ENCODE results near the gene PCGF3. TPM values are rescaled to one million over a fixed set of nuclear protein-coding genes. Genes with fewer than 3 reads are reported as not detected.
"Not testable (repeated sequence)": the region's sequence is repeated elsewhere in the genome, so short reads cannot be mapped to it uniquely, and the experiment has no call there.

PCGF3 gene
- total RNA-seq, 1 donor from 2014 or later: 31.0 TPM

- intact Hi-C loops (cut with micrococcal nuclease); H3K9me3 Mint-ChIP-seq; H3K4me1 Mint-ChIP-seq (ENCODE audit: low read depth); H3K27me3 Mint-ChIP-seq (ENCODE audit: insufficient read depth); H3K4me3 Mint-ChIP-seq; DNase-seq (ENCODE audit: low spot score); H3K27ac Mint-ChIP-seq: not testable (repeated sequence)
- peaks cover 26% of the 10 kb centered on the region for H3K36me3 Mint-ChIP-seq (ENCODE audit: low read depth)
Observed at GRCh38 chr4:730946-731904, 25.6 kb downstream of the PCGF3 start.

DNA sequence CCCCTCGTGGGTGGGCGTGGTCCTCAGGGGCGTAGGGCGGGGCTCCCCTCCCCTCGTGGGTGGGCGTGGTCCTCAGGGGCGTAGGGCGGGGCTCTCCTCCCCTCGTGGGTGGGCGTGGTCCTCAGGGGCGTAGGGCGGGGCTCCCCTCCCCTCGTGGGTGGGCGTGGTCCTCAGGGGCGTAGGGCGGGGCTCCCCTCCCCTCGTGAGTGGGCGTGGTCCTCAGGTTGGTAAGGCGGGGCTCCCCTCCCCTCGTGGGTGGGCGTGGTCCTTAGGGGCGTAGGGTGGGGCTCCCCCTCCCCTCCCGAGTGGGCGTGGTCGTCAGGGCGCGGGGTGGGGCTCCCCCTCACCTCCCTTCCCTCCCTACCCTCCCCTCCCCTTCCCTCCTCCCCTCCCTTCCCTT, 26.3 kb downstream of the PCGF3 start:
- H3K9me3 Mint-ChIP-seq; H3K4me3 Mint-ChIP-seq; H3K27ac Mint-ChIP-seq; intact Hi-C loops (cut with micrococcal nuclease); H3K27me3 Mint-ChIP-seq (ENCODE audit: insufficient read depth); DNase-seq (ENCODE audit: low spot score); H3K4me1 Mint-ChIP-seq (ENCODE audit: low read depth): not testable (repeated sequence)
- peaks cover 26% of the 10 kb centered on the region for H3K36me3 Mint-ChIP-seq (ENCODE audit: low read depth)

DNA sequence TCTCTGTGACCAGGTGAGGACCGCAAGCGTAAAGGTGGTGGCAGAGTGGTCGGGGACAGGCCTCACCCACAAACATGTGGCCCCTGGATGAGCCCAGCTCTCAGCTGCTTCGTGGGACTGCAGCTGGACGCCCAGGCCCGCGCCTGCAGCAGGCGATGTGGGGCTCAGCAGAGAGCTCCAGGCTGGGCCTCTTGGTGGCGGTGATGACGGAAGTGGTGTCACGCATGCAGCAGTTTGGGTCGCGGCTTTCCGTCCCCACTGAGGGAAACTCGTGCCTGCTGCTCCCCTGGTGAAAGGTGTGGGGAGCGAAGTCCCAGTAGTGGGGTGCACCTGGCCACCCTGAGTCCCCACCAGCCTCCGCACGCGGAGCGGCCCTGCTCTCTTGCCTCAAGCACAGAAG, 26.9 kb downstream of the PCGF3 start:
- H3K36me3 Mint-ChIP-seq (ENCODE audit: low read depth): peaks cover 25% of the 10 kb centered on the region
- no peaks in the 10 kb centered on the region for H3K9me3 Mint-ChIP-seq
- no peak overlapping the region for H3K4me3 Mint-ChIP-seq
- intact Hi-C loops (cut with micrococcal nuclease): no loop called here
- no peak for DNase-seq (ENCODE audit: low spot score)
- peaks cover 5% of the 10 kb centered on the region for H3K4me1 Mint-ChIP-seq (ENCODE audit: low read depth)
- H3K27me3 Mint-ChIP-seq (ENCODE audit: insufficient read depth): no peaks in the 10 kb centered on the region
- no peak overlapping the region for H3K27ac Mint-ChIP-seq

GRCh38 chr4:732911-733630, 27.4 kb downstream of the PCGF3 start:
- peaks cover 21% of the 10 kb centered on the region for H3K36me3 Mint-ChIP-seq (ENCODE audit: low read depth)
- DNase-seq (ENCODE audit: low spot score): no peak
- H3K4me1 Mint-ChIP-seq (ENCODE audit: low read depth): no peaks in the 10 kb centered on the region
- no peak overlapping the region for H3K27ac Mint-ChIP-seq
- H3K9me3 Mint-ChIP-seq: no peaks in the 10 kb centered on the region
- no peaks in the 10 kb centered on the region for H3K27me3 Mint-ChIP-seq (ENCODE audit: insufficient read depth)
- no peak overlapping the region for H3K4me3 Mint-ChIP-seq
- intact Hi-C loops (cut with micrococcal nuclease): no loop called here

DNA sequence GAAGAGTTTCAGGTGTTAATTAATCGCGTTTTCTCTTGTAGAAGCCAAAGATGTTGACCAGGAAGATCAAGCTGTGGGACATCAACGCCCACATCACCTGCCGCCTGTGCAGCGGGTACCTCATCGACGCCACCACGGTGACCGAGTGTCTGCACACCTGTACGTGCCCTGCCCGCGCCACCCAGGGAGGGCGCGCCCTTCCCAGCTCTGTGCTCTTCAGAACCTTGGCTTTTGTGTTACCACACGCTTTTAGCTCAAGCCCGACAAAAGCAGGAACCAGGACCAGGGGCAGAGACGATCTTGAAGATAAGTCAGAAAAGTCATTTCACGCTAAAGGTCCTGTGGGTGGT, 28.0 kb downstream of the PCGF3 start:
- no peaks in the 10 kb centered on the region for H3K27me3 Mint-ChIP-seq (ENCODE audit: insufficient read depth)
- no peak overlapping the region for H3K4me3 Mint-ChIP-seq
- no peak overlapping the region for H3K27ac Mint-ChIP-seq
- H3K4me1 Mint-ChIP-seq (ENCODE audit: low read depth): no peaks in the 10 kb centered on the region
- DNase-seq (ENCODE audit: low spot score): no peak
- H3K9me3 Mint-ChIP-seq: no peaks in the 10 kb centered on the region
- intact Hi-C loops (cut with micrococcal nuclease): no loop called here
- peaks cover 21% of the 10 kb centered on the region for H3K36me3 Mint-ChIP-seq (ENCODE audit: low read depth)

DNA sequence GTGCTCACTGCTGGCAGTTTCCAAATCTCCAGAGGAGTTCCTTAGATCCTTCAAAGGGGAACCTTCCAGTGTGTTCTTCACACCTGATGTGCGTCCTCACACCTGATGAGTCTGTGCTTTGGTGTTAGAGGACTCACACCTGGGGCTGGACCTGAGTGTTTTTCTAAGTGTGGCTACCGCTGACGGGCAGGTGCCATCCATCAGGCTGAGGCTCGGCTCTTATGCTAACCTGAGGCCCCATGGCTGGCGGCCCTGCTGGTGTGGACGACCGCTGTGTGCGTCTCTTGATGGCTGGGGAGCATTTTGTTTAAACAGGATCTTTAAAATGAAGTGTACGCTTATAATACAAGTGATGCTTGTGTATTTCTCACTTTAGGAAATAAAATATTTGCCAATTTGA, 28.4 kb downstream of the PCGF3 start:
- peaks cover 21% of the 10 kb centered on the region for H3K36me3 Mint-ChIP-seq (ENCODE audit: low read depth)
- intact Hi-C loops (cut with micrococcal nuclease): no loop called here
- no peak for DNase-seq (ENCODE audit: low spot score)
- no peaks in the 10 kb centered on the region for H3K4me1 Mint-ChIP-seq (ENCODE audit: low read depth)
- H3K4me3 Mint-ChIP-seq: no peak overlapping the region
- H3K27me3 Mint-ChIP-seq (ENCODE audit: insufficient read depth): no peaks in the 10 kb centered on the region
- H3K9me3 Mint-ChIP-seq: no peaks in the 10 kb centered on the region
- H3K27ac Mint-ChIP-seq: no peak overlapping the region

DNA sequence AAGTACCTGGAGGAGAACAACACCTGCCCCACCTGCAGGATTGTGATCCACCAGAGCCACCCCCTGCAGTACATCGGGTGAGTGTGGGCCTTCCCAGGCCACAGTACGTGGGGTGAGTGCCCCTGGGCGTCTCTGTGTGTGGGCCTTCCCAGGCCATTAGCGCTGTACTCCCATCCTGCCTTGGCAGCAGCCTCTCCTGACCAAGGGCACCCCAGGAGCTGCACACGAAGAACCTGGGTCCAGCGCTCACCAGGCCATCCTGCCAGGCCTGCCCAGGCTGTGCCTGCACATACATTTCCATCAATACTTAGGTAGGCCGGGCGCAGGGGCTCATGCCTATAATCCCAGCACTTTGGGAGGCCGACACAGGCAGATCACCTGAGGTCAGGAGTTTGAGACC, 29.3 kb downstream of the PCGF3 start:
- Mint-ChIP-seq H3K27ac (no peak overlapping the region), H3K4me3 (no peak overlapping the region), H3K27me3 (ENCODE audit: insufficient read depth) (no peaks in the 10 kb centered on the region), H3K4me1 (ENCODE audit: low read depth) (no peaks in the 10 kb centered on the region), H3K36me3 (ENCODE audit: low read depth) (peaks cover 18% of the 10 kb centered on the region), H3K9me3 (no peaks in the 10 kb centered on the region)
- intact Hi-C loops (cut with micrococcal nuclease): no loop called here
- no peak for DNase-seq (ENCODE audit: low spot score)

GRCh38 chr4:735583-735982, 30.0 kb downstream of the PCGF3 start:
- H3K36me3 Mint-ChIP-seq (ENCODE audit: low read depth): peaks cover 15% of the 10 kb centered on the region
- DNase-seq (ENCODE audit: low spot score): no peak
- H3K27me3 Mint-ChIP-seq (ENCODE audit: insufficient read depth): no peaks in the 10 kb centered on the region
- no peak overlapping the region for H3K27ac Mint-ChIP-seq
- H3K4me1 Mint-ChIP-seq (ENCODE audit: low read depth): no peaks in the 10 kb centered on the region
- H3K4me3 Mint-ChIP-seq: no peak overlapping the region
- intact Hi-C loops (cut with micrococcal nuclease): no loop called here
- H3K9me3 Mint-ChIP-seq: no peaks in the 10 kb centered on the region

GRCh38 chr4:736561-736960, 30.9 kb downstream of the PCGF3 start:
- H3K4me1 Mint-ChIP-seq (ENCODE audit: low read depth); DNase-seq (ENCODE audit: low spot score); H3K9me3 Mint-ChIP-seq; H3K4me3 Mint-ChIP-seq; H3K27ac Mint-ChIP-seq; intact Hi-C loops (cut with micrococcal nuclease); H3K27me3 Mint-ChIP-seq (ENCODE audit: insufficient read depth): not testable (repeated sequence)
- H3K36me3 Mint-ChIP-seq (ENCODE audit: low read depth): peaks cover 12% of the 10 kb centered on the region

GRCh38 chr4:738781-739280, 33.2 kb downstream of the PCGF3 start:
- no peak for DNase-seq (ENCODE audit: low spot score)
- intact Hi-C loops (cut with micrococcal nuclease): no loop called here
- no peak overlapping the region for H3K4me3 Mint-ChIP-seq
- H3K4me1 Mint-ChIP-seq (ENCODE audit: low read depth): no peaks in the 10 kb centered on the region
- H3K27me3 Mint-ChIP-seq (ENCODE audit: insufficient read depth): no peaks in the 10 kb centered on the region
- peaks cover 8% of the 10 kb centered on the region for H3K36me3 Mint-ChIP-seq (ENCODE audit: low read depth)
- no peaks in the 10 kb centered on the region for H3K9me3 Mint-ChIP-seq
- no peak overlapping the region for H3K27ac Mint-ChIP-seq

GRCh38 chr4:739569-739968, 33.9 kb downstream of the PCGF3 start:
- H3K4me3 Mint-ChIP-seq: no peak overlapping the region
- H3K27ac Mint-ChIP-seq: no peak overlapping the region
- intact Hi-C loops (cut with micrococcal nuclease): no loop called here
- H3K4me1 Mint-ChIP-seq (ENCODE audit: low read depth): no peaks in the 10 kb centered on the region
- H3K36me3 Mint-ChIP-seq (ENCODE audit: low read depth): peaks cover 5% of the 10 kb centered on the region
- no peaks in the 10 kb centered on the region for H3K9me3 Mint-ChIP-seq
- DNase-seq (ENCODE audit: low spot score): no peak
- no peaks in the 10 kb centered on the region for H3K27me3 Mint-ChIP-seq (ENCODE audit: insufficient read depth)

- Mint-ChIP-seq H3K27me3 (ENCODE audit: insufficient read depth) (no peaks in the 10 kb centered on the region), H3K27ac (no peak overlapping the region), H3K9me3 (no peaks in the 10 kb centered on the region), H3K4me3 (no peak overlapping the region), H3K36me3 (ENCODE audit: low read depth) (peaks cover 2% of the 10 kb centered on the region), H3K4me1 (ENCODE audit: low read depth) (no peaks in the 10 kb centered on the region)
- intact Hi-C loops (cut with micrococcal nuclease): loop anchor here (5.0 kb wide), 1 partner anchor 192 kb away; the partner anchor contains the start of genes GAK and TMEM175
- no peak for DNase-seq (ENCODE audit: low spot score)
Observed at GRCh38 chr4:740011-740410, 34.4 kb downstream of the PCGF3 start.

DNA sequence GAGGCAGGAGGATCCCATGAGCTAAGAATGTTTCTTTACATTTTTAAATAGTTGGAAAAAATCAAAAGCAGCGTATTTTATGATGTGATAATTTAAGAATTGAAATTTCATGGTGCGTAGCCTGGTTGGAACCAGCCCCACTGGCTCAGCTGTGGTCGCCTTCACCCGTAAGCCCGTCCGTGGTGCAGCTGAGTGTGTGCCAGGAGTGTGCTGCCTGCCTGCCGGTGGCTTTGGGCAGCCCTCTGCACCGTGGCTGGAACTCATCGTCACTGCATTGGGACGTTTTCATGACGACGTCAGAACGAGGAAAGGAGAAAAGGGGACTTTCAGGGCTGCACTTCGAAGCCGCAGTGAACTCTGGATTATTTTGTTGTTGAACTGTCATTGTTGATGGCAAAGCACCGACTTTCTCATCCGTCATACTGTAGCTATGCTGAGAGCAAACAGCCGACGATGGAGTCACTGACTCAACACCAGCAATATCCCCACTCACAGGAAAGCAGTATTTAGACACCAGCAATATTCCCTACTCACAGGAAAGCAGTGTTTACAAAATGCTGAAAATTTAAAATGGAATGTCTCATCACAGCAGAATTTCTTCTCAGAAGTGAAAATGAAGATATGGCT, 35.1 kb downstream of the PCGF3 start:
- H3K27ac Mint-ChIP-seq: no peak overlapping the region
- intact Hi-C loops (cut with micrococcal nuclease): loop anchor here (5.0 kb wide), 1 partner anchor 192 kb away; the partner anchor contains the start of genes GAK and TMEM175
- no peaks in the 10 kb centered on the region for H3K27me3 Mint-ChIP-seq (ENCODE audit: insufficient read depth)
- H3K4me3 Mint-ChIP-seq: no peak overlapping the region
- DNase-seq (ENCODE audit: low spot score): no peak
- H3K9me3 Mint-ChIP-seq: no peaks in the 10 kb centered on the region
- no peaks in the 10 kb centered on the region for H3K4me1 Mint-ChIP-seq (ENCODE audit: low read depth)
- peaks cover 2% of the 10 kb centered on the region for H3K36me3 Mint-ChIP-seq (ENCODE audit: low read depth)
